H1 (cell line): ENCODE measurements around the gene NLRP7. TPM values are rescaled to one million over a fixed set of nuclear protein-coding genes. Genes with fewer than 3 reads are reported as not detected.
"Not testable (repeated sequence)": the region's sequence is repeated elsewhere in the genome, so short reads cannot be mapped to it uniquely, and the experiment has no call there.

Experiments used
- CTCF ChIA-PET: fragments of 300-600 bp; sonication (Branson Sonifier 250); formaldehyde crosslinking; loops from one replicate; lab custom pipeline; 2021; ENCODE audit not compliant: partially characterized antibody; lab: Charles Lee
- POLR2A ChIA-PET: fragments of 300-600 bp; sonication (Branson Sonifier 250); formaldehyde crosslinking; loops from one replicate; lab custom pipeline; 2021; ENCODE audit warnings: inconsistent platforms; ENCODE audit not compliant: partially characterized antibody; lab: Charles Lee
- DNase-seq, 2 experiments: peaks; one replicate each; pipeline versions ENCODE4 v3.0.0 to v3.0.0-alpha.2; 2010 to 2022; ENCODE audit warnings: low spot score in 2 of 2, low read depth in 1 of 2, mixed read lengths in 1 of 2
- FAIRE-seq: peaks from 2 replicates; lab custom pipeline; 2011; peaks lifted over from hg19 to GRCh38; lab: Jason Lieb, UNC
- H2AFZ ChIP-seq: 2 replicates; pipeline ENCODE4 v1.8.1; 2012; ENCODE audit warnings: low read length, inconsistent platforms
- H2AK5ac ChIP-seq: 2 replicates; pipeline ENCODE4 v1.6.1; 2013; ENCODE audit warnings: low read depth, low read length
- H2BK120ac ChIP-seq: replicated peaks from 2 replicates; pipeline ENCODE3; 2013; ENCODE audit warnings: low read depth, low read length, inconsistent platforms
- H2BK12ac ChIP-seq: 2 replicates; pipeline ENCODE4 v1.6.1; 2013; ENCODE audit warnings: low read depth, low read length
- H2BK15ac ChIP-seq: 2 replicates; pipeline ENCODE4 v1.6.1; 2013; ENCODE audit warnings: low read length
- H2BK20ac ChIP-seq: 2 replicates; pipeline ENCODE4 v1.6.1; 2013; ENCODE audit warnings: low read length
- H2BK5ac ChIP-seq: 2 replicates; pipeline ENCODE4 v1.6.1; 2013; ENCODE audit warnings: low read depth, low read length
- H3K14ac ChIP-seq: 2 replicates; pipeline ENCODE4 v1.6.1; 2013; ENCODE audit warnings: inconsistent platforms; ENCODE audit not compliant: insufficient read length
- H3K18ac ChIP-seq: 2 replicates; pipeline ENCODE4 v1.6.1; 2013; ENCODE audit warnings: low read length; ENCODE audit errors: extremely low read depth
- H3K23ac ChIP-seq: 2 replicates; pipeline ENCODE4 v1.6.1; 2013; ENCODE audit warnings: inconsistent platforms; ENCODE audit not compliant: insufficient read length
- H3K23me2 ChIP-seq: 2 replicates; pipeline ENCODE4 v1.6.1; 2013; ENCODE audit warnings: low read depth, low read length
- H3K27ac ChIP-seq: 2 replicates; pipeline ENCODE4 v1.6.1; 2011; ENCODE audit warnings: low read depth, low read length, inconsistent platforms
- H3K27me3 ChIP-seq, 4 experiments: replicated peaks in 1 of 4; 1 replicate in 1 of 4; 2 replicates in 3 of 4; pipeline versions ENCODE4 v1.6.1 to v1.8.1; 2011 to 2013; ENCODE audit warnings: low read length in 3 of 4, mild to moderate bottlenecking in 3 of 4, inconsistent platforms in 2 of 4, mixed read lengths in 2 of 4, moderate library complexity in 1 of 4; ENCODE audit not compliant: control insufficient read depth in 3 of 4, insufficient read depth in 3 of 4; ENCODE audit errors: extremely low read depth in 1 of 4
- H3K36me3 ChIP-seq, 4 experiments: 2 replicates each; pipeline versions ENCODE4 v1.6.1 to v1.8.1; 2011 to 2013; ENCODE audit warnings: mild to moderate bottlenecking in 4 of 4, low read length in 3 of 4, moderate library complexity in 2 of 4, control low read depth in 1 of 4, inconsistent platforms in 1 of 4; ENCODE audit not compliant: insufficient read depth in 4 of 4, control insufficient read depth in 2 of 4
- H3K4ac ChIP-seq: replicated peaks from 2 replicates; pipeline ENCODE3; 2013; ENCODE audit warnings: low read length, low read depth, mixed read lengths, inconsistent platforms; ENCODE audit not compliant: insufficient read length
- H3K4me1 ChIP-seq, 4 experiments: replicated peaks in 1 of 4; 1 replicate in 1 of 4; 2 replicates in 3 of 4; pipeline versions ENCODE4 v1.6.1 to v1.8.1; 2011 to 2013; ENCODE audit warnings: low read length in 3 of 4, inconsistent platforms in 2 of 4, mixed read lengths in 1 of 4; ENCODE audit not compliant: insufficient read depth in 4 of 4, control insufficient read depth in 3 of 4
- H3K4me2 ChIP-seq, 2 experiments: 2 replicates each; pipeline versions ENCODE4 v1.6.1 to v1.8.1; 2011 to 2013; ENCODE audit warnings: low read depth in 2 of 2, low read length in 2 of 2, control low read depth in 1 of 2, inconsistent platforms in 1 of 2, mild to moderate bottlenecking in 1 of 2; ENCODE audit not compliant: insufficient read depth in 1 of 2
- H3K4me3 ChIP-seq, 4 experiments: fragments of 200-600, 300-600 bp in 1 of 4; sonication (generic), shearing (Covaris generic), sonication (Bioruptor Twin) in 1 of 4; 2 replicates each; pipeline versions ENCODE4 v1.5.1 to v1.8.1; 2011 to 2016; ENCODE audit warnings: low read length in 4 of 4, low read depth in 3 of 4, control low read depth in 2 of 4, inconsistent platforms in 2 of 4, mild to moderate bottlenecking in 2 of 4, mixed read lengths in 1 of 4, moderate library complexity in 1 of 4; ENCODE audit not compliant: insufficient read depth in 2 of 4; ENCODE audit errors: extremely low read depth in 1 of 4
- H3K56ac ChIP-seq: replicated peaks from 2 replicates; pipeline ENCODE3; 2013; ENCODE audit warnings: low read depth, mild to moderate bottlenecking, mixed read lengths, low read length, inconsistent platforms; ENCODE audit not compliant: insufficient read length
- H3K79me1 ChIP-seq: 2 replicates; pipeline ENCODE4 v1.6.1; 2013; ENCODE audit warnings: low read depth, low read length, control low read depth
- H3K79me2 ChIP-seq, 2 experiments: 2 replicates each; pipeline versions ENCODE4 v1.6.1 to v1.8.1; 2012 to 2013; ENCODE audit warnings: low read length in 2 of 2, mild to moderate bottlenecking in 2 of 2, inconsistent platforms in 1 of 2; ENCODE audit not compliant: insufficient read depth in 2 of 2, control insufficient read depth in 1 of 2
- H3K9ac ChIP-seq, 4 experiments: replicated peaks in 1 of 4; 1 replicate in 1 of 4; 2 replicates in 3 of 4; pipeline versions ENCODE4 v1.6.1 to v1.8.1; 2011 to 2013; ENCODE audit warnings: low read depth in 3 of 4, low read length in 3 of 4, control low read depth in 2 of 4, mild to moderate bottlenecking in 2 of 4, moderate library complexity in 2 of 4, inconsistent platforms in 1 of 4; ENCODE audit errors: extremely low read depth in 1 of 4
- H3K9me3 ChIP-seq, 2 experiments: 2 replicates each; pipeline versions ENCODE4 v1.6.1 to v1.8.1; 2012 to 2013; ENCODE audit warnings: mild to moderate bottlenecking in 2 of 2, moderate library complexity in 2 of 2, control low read depth in 1 of 2, inconsistent platforms in 1 of 2, low read depth in 1 of 2, low read length in 1 of 2, mixed read lengths in 1 of 2; ENCODE audit not compliant: insufficient read depth in 2 of 2
- H4K20me1 ChIP-seq, 2 experiments: replicated peaks in 1 of 2; 2 replicates each; pipeline versions ENCODE3 to v1.8.1; 2011 to 2013; ENCODE audit warnings: inconsistent platforms in 2 of 2, low read length in 2 of 2, mild to moderate bottlenecking in 1 of 2; ENCODE audit not compliant: insufficient read depth in 2 of 2, control insufficient read depth in 1 of 2
- H4K5ac ChIP-seq: 2 replicates; pipeline ENCODE4 v1.6.1; 2013; ENCODE audit warnings: low read length, low read depth, mixed read lengths, inconsistent platforms; ENCODE audit not compliant: insufficient read length
- H4K8ac ChIP-seq: 2 replicates; pipeline ENCODE4 v1.8.0; 2013; ENCODE audit warnings: mild to moderate bottlenecking, moderate library complexity, low read length, inconsistent platforms; ENCODE audit not compliant: insufficient read depth; ENCODE audit errors: extremely low read depth
- H4K91ac ChIP-seq: replicated peaks from 2 replicates; pipeline ENCODE3; 2013; ENCODE audit warnings: low read length, mixed read lengths, inconsistent platforms; ENCODE audit not compliant: insufficient read length
- WGBS, 2 experiments: shearing (Covaris generic) in 1 of 2; methylation state at CpG; one replicate each; pipeline versions ENCODE4 v1.1.6 to v1.1.7; 2013 to 2015; ENCODE audit warnings: low lambda C conversion rate in 2 of 2, mixed read lengths in 2 of 2, inconsistent platforms in 1 of 2, low coverage in 1 of 2, missing lambda C conversion rate in 1 of 2; ENCODE audit not compliant: insufficient replicate concordance in 2 of 2, insufficient coverage in 1 of 2, insufficient read length in 1 of 2; ENCODE audit errors: extremely low coverage in 1 of 2, missing lambda C conversion rate in 1 of 2; 5-methylcytosine and 5-hydroxymethylcytosine counted together
- polyA plus RNA-seq, 7 experiments: library from polyadenylated mRNA; depleted of rRNA in 3 of 7; stranded (reverse) in 5 of 7; unstranded in 2 of 7; fragments of >200 nt in 5 of 7; fragments of 200-250 nt in 2 of 7; gene quantifications; 1 replicate in 5 of 7; 2 replicates in 1 of 7; 4 replicates in 1 of 7; pipeline versions ENCODE4 v1.2.1 to v1.2.3, GENCODE V29; 2011 to 2013; ENCODE audit warnings: missing spikeins in 2 of 7, mixed read lengths in 2 of 7
- total RNA-seq: library from RNA; stranded (reverse); fragmentation: NEBNext Ultra II Directional; extraction: Animal tissue kit (Norgen Biotek cat#: 25700); gene quantifications from 2 replicates; pipeline ENCODE4 v1.2.1, GENCODE V29; 2021

The NLRP7 gene
- total and polyA plus RNA-seq, 2 of the 8 experiments (the other 6 are each of a cell fraction or from before 2014, with no cell fraction given), result 0.91 to 1.2 TPM

DNA sequence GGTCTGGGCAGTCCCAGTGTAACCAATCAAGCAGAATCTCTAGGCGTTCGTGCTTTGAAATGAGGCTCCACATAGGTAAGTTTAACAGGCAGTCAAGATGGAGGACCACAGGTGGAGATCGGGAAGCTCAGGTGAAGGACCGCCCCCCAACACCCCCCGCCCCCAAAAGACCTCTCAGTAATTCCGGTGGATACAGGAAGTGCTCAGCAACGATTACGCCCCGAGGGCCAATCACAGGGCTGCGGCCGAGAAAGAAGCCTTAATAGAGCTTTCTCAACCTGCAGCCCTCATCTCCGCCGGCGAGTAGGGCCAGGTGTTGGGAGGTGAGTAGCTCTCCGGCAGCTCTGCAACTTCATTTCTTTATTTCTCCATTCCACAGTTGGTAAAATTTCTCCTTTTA lies 17.7 kb upstream of the NLRP7 start:
- H3K18ac ChIP-seq, POLR2A ChIA-PET, H2AFZ ChIP-seq, H3K4me2 ChIP-seq, CTCF ChIA-PET, H3K9me3 ChIP-seq, H3K79me1 ChIP-seq, H2BK12ac ChIP-seq, H4K20me1 ChIP-seq, H3K4me3 ChIP-seq, H3K9ac ChIP-seq, H3K36me3 ChIP-seq, H4K8ac ChIP-seq, DNase-seq, H3K4me1 ChIP-seq, H2BK5ac ChIP-seq, H3K27me3 ChIP-seq, FAIRE-seq, H3K56ac ChIP-seq, H4K5ac ChIP-seq, H3K27ac ChIP-seq, H4K91ac ChIP-seq, H3K79me2 ChIP-seq, H2BK15ac ChIP-seq, H2BK20ac ChIP-seq, H3K14ac ChIP-seq, H3K23me2 ChIP-seq, H3K23ac ChIP-seq, H3K4ac ChIP-seq, H2AK5ac ChIP-seq, H2BK120ac ChIP-seq: not testable (repeated sequence)
- 94% methylated on average over 8 of the region's 15 CpGs; no CpG with 5 or more reads in 1 of the 2 experiments for WGBS, 2 experiments
